ENCODE results near the gene IL23R. TPM values are rescaled to one million over a fixed set of nuclear protein-coding genes. Genes with fewer than 3 reads are reported as not detected.
A peak's percentile ranks its signal among the peaks of the same experiment; 100 is the strongest.

Gene IL23R
- total RNA-seq, 1 donor, result not detected

GRCh38 chr1:67211589-67212563, 45.6 kb downstream of the IL23R start:
- DNase-seq (ENCODE audit: low read depth), result peak; percentile 42
- TF ChIP-seq, protein P1, sequence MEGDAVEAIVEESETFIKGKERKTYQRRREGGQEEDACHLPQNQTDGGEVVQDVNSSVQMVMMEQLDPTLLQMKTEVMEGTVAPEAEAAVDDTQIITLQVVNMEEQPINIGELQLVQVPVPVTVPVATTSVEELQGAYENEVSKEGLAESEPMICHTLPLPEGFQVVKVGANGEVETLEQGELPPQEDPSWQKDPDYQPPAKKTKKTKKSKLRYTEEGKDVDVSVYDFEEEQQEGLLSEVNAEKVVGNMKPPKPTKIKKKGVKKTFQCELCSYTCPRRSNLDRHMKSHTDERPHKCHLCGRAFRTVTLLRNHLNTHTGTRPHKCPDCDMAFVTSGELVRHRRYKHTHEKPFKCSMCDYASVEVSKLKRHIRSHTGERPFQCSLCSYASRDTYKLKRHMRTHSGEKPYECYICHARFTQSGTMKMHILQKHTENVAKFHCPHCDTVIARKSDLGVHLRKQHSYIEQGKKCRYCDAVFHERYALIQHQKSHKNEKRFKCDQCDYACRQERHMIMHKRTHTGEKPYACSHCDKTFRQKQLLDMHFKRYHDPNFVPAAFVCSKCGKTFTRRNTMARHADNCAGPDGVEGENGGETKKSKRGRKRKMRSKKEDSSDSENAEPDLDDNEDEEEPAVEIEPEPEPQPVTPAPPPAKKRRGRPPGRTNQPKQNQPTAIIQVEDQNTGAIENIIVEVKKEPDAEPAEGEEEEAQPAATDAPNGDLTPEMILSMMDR (IDR thresholded peaks at IDR 0.05; ENCODE audit: insufficient read depth, low read length), result peak; percentile 63
- no peak overlapping the region for H3K4me3 ChIP-seq (ENCODE audit: low read depth, low read length)

GRCh38 chr1:67213164-67213563, 46.9 kb downstream of the IL23R start:
- H3K4me3 ChIP-seq (ENCODE audit: low read depth, low read length), result no peak overlapping the region
- TF ChIP-seq, protein P1 (IDR thresholded peaks at IDR 0.05; ENCODE audit: insufficient read depth, low read length), result peak; percentile 67
- DNase-seq (ENCODE audit: low read depth), result peak; percentile 14

DNA sequence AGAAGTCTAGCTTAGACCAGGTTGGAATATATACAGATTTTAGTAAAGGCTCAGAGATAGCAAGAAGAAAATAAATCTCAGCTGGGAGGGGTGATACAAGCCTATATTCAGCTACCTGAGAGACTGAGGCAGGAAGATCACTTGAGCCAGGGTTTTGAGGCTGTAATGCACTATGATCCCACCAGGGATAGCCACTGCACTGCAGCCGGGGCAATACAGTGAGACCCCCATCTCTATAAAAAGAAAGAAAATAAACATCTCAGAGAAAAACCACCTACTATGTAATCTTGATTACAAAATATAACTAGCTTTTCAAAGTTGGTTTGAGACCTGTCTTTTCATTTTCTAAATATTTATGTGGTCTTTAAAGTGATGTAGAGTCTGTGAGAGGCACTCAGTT, 47.7 kb downstream of the IL23R start:
- TF ChIP-seq, protein P1 (IDR thresholded peaks at IDR 0.05; ENCODE audit: insufficient read depth, low read length), result no peak
- no peak overlapping the region for H3K4me3 ChIP-seq (ENCODE audit: low read depth, low read length)
- no peak for DNase-seq (ENCODE audit: low read depth)

DNA sequence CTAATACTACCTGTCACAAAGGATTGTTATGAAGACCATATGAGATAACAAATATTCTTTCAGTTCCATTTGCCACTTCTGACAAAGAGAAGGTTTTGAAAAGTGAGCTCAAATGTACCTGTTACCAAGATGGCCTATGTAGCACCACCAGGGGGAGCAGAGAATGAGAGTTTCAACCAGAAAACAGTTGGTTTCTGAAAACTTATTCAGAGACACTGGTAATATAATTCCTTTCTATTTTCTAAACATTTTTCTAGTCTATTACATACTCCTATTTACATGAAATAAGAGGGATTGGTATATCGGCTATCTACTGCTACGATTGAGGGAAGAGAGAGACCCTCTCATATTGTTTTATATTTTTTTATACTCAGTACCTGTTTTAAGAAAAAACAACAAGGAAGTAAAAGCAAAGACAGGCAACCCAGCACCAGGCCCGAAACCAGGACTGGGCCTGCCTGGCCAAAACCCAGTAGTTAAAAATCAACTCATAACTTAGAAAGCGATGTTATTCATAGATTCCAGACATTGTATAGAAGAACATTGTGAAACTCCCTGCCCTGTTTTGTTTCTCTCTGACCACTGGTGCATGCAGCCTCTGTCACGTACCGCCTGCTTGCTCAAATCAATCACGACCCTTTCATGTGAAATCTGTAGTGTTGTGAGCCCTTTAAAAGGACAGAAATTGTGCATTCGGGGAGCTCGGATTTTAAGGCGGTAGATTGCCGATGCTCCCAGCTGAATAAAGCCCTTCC, 48.3 kb downstream of the IL23R start:
- no peak overlapping the region for H3K4me3 ChIP-seq (ENCODE audit: low read depth, low read length)
- DNase-seq (ENCODE audit: low read depth), result peak; percentile 48
- TF ChIP-seq, protein P1 (IDR thresholded peaks at IDR 0.05; ENCODE audit: insufficient read depth, low read length), result peak; percentile 70

DNA sequence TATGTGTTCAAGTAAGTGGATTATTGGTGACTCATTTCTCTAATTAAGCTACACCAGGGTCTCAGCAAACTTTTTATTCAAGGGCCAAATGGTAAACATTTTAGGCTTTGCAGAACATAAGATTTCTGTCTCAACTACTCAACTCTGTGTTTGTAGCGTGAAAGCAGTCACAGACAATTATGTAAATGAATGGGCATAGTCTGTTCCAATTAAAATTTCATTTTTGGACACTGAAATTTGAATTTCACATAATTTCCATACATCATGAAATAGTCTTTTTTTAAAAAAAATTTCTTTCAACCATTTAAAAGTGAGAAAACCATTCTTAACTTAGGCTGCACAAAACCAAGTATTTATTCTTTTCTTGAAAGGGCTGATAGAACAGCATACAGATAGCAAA, 50.1 kb downstream of the IL23R start:
- no peak overlapping the region for H3K4me3 ChIP-seq (ENCODE audit: low read depth, low read length)
- DNase-seq (ENCODE audit: low read depth), result no peak
- TF ChIP-seq, protein P1 (IDR thresholded peaks at IDR 0.05; ENCODE audit: insufficient read depth, low read length), result no peak

GRCh38 chr1:67217417-67217816, 51.2 kb downstream of the IL23R start:
- DNase-seq (ENCODE audit: low read depth), result no peak
- TF ChIP-seq, protein P1 (IDR thresholded peaks at IDR 0.05; ENCODE audit: insufficient read depth, low read length), result no peak
- H3K4me3 ChIP-seq (ENCODE audit: low read depth, low read length), result no peak overlapping the region

Measured in fibroblast of the aortic adventitia (primary cell).